SK-N-SH treated with all-trans-retinoic acid at 6 μM for 48 hours (cell line): ENCODE data around the gene PALMD.

Experiments
- BACH2 ChIP-seq: fragments of 250-450 bp; sonication (Bioruptor Pico); IDR thresholded peaks from 2 replicates; pipeline ENCODE4 v1.9.0; 2021; ENCODE audit warnings: mild to moderate bottlenecking, borderline replicate concordance
- GLIS3 ChIP-seq: fragments of 250-450 bp; sonication (Bioruptor Pico); IDR thresholded peaks from 2 replicates; pipeline ENCODE4 v1.5.0; 2020; ENCODE audit warnings: mild to moderate bottlenecking, moderate library complexity
- POU6F1 ChIP-seq: fragments of 250-450 bp; sonication (Bioruptor Pico); IDR thresholded peaks from 2 replicates; pipeline ENCODE4 v1.8.0; 2021; ENCODE audit warnings: low read depth, mild to moderate bottlenecking, moderate library complexity, borderline replicate concordance
- PPARA ChIP-seq: fragments of 250-450 bp; sonication (Bioruptor Pico); IDR thresholded peaks from 2 replicates; pipeline ENCODE4 v1.5.0; 2020; ENCODE audit warnings: mild to moderate bottlenecking, borderline replicate concordance
- ZC3H10 ChIP-seq: fragments of 250-450 bp; sonication (Bioruptor Pico); IDR thresholded peaks from 2 replicates; pipeline ENCODE4 v1.5.1; 2021; ENCODE audit warnings: mild to moderate bottlenecking, moderate library complexity
- ZNF565 ChIP-seq: fragments of 450-650 bp; formaldehyde crosslinking; conservative IDR thresholded peaks from 2 replicates; pipeline ENCODE4 v1.5.0; 2020; ENCODE audit warnings: low read depth, mild to moderate bottlenecking, moderate library complexity
- TF ChIP-seq, protein P1 (sequence below): fragments of 250-450 bp; sonication (Bioruptor Pico); IDR thresholded peaks from 2 replicates; pipeline ENCODE4 v1.5.1; 2020; ENCODE audit warnings: low read depth, mild to moderate bottlenecking, moderate library complexity

DNA sequence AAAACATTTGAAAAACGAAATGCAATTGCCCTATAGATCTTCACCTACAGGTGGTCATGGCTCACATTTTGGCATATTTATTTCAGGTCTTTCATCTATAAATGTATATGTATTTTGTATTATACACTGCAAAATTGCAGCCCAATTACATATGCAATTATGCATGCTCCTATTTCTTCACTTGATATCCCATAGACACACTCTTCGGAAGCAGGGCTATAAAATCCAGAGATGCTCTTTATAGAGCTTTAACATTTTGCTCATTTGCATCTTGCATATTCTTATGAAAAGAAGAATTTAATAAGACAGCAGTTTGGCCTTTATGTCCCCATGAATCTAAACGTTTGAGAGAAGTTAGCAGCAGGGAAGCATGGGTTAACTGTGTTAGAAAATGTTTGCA lies 44.7 kb upstream of the PALMD start:
- TF ChIP-seq, protein P1, sequence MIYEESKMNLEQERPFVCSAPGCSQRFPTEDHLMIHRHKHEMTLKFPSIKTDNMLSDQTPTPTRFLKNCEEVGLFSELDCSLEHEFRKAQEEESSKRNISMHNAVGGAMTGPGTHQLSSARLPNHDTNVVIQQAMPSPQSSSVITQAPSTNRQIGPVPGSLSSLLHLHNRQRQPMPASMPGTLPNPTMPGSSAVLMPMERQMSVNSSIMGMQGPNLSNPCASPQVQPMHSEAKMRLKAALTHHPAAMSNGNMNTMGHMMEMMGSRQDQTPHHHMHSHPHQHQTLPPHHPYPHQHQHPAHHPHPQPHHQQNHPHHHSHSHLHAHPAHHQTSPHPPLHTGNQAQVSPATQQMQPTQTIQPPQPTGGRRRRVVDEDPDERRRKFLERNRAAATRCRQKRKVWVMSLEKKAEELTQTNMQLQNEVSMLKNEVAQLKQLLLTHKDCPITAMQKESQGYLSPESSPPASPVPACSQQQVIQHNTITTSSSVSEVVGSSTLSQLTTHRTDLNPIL: no peak
- TF ChIP-seq GLIS3 (no peak), POU6F1 (CRISPR knock-in tag) (no peak), BACH2 (CRISPR knock-in tag) (no peak), ZC3H10 (CRISPR knock-in tag) (no peak), ZNF565 (CRISPR knock-in tag) (no peak), PPARA (no peak)
